ENCODE data around the gene ETV7. TPM values are rescaled to one million over a fixed set of nuclear protein-coding genes. Genes with fewer than 3 reads are reported as not detected.

Gene ETV7
- total and polyA plus RNA-seq, 2 donors (not counting 1 experiment from before 2014, with no cell fraction given): 0.40 to 1.5 TPM

DNA sequence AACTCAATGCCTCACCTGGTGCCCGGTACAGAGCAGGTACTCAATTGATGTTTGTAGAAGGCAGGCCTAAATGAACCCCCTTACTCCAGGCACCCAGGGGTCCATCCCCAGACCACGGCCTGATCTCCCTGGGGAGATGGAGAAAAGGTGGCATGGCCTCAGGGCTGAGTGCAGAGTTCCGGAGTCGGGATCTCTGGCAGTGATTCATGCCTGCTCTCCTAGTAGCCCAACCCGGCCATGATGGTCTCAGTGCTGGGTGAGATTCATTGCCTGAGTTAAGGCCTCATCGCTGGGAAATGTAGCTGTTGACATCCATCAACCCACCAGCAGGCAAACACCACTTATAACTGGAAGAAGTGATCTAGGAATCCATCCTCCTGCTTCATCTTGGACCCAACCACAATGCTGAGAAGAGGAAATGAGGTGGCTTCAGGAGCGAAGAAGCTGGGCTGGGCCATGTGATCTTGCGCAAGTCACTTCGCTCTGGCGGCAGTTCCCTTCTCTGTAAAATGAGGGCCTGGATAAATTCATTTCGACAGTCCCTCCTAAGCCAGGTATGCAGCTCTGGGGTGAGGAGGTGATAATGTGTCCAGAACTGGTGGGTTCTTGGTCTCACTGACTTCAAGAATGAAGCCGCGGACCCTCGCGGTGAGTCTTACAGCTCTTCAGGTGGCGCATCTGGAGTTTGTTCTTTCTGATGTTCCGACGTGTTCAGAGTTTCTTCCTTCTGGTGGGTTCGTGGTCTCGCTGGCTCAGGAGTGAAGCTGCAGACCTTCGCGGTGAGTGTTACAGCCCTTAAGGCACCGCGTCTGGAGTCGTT is 24.7 kb downstream of the ETV7 start:
- Histone ChIP-seq H3K4me3 (replicated peaks in 1 of 4; ENCODE audit: control extremely low read depth in 1 of 4, insufficient read depth in 1 of 4, low read depth in 3 of 4, low read length in 4 of 4) (no peak overlapping the region), H3K9me3 (ENCODE audit: control insufficient read depth, insufficient read depth, low read depth, low read length) (no peaks in the 10 kb centered on the region), H3K79me2 (ENCODE audit: control insufficient read depth, insufficient read depth, low read length) (no peaks in the 10 kb centered on the region), H2AFZ (ENCODE audit: low read length) (no peak overlapping the region), H3K4me2 (ENCODE audit: extremely low read depth, insufficient read depth, low read length) (no peak overlapping the region), H3K27me3 (ENCODE audit: control insufficient read depth, insufficient read depth, low read length) (no peaks in the 10 kb centered on the region), H3K4me1 (ENCODE audit: control insufficient read depth, extremely low read depth, insufficient read depth, low read length) (no peaks in the 10 kb centered on the region), H4K20me1 (ENCODE audit: control insufficient read depth, extremely low read depth, insufficient read depth, low read length) (no peaks in the 10 kb centered on the region), H3K27ac (ENCODE audit: insufficient read depth, low read length) (no peak overlapping the region), H3K9ac (ENCODE audit: insufficient read depth, low read length) (no peak overlapping the region), H3K36me3 (ENCODE audit: control insufficient read depth, insufficient read depth, low read length) (no peaks in the 10 kb centered on the region)
- DNase-seq (ENCODE audit: low read depth in 2 of 2): no peak
- TF ChIP-seq, protein P1, sequence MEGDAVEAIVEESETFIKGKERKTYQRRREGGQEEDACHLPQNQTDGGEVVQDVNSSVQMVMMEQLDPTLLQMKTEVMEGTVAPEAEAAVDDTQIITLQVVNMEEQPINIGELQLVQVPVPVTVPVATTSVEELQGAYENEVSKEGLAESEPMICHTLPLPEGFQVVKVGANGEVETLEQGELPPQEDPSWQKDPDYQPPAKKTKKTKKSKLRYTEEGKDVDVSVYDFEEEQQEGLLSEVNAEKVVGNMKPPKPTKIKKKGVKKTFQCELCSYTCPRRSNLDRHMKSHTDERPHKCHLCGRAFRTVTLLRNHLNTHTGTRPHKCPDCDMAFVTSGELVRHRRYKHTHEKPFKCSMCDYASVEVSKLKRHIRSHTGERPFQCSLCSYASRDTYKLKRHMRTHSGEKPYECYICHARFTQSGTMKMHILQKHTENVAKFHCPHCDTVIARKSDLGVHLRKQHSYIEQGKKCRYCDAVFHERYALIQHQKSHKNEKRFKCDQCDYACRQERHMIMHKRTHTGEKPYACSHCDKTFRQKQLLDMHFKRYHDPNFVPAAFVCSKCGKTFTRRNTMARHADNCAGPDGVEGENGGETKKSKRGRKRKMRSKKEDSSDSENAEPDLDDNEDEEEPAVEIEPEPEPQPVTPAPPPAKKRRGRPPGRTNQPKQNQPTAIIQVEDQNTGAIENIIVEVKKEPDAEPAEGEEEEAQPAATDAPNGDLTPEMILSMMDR (conservative IDR thresholded peaks at IDR 0.05 in 1 of 2, IDR thresholded peaks at IDR 0.05 in 1 of 2; ENCODE audit: low read depth in 1 of 2, low read length in 2 of 2): no peak
- TF ChIP-seq EZH2 (IDR thresholded peaks at IDR 0.05; ENCODE audit: low read length, missing control alignments): no peak

DNA sequence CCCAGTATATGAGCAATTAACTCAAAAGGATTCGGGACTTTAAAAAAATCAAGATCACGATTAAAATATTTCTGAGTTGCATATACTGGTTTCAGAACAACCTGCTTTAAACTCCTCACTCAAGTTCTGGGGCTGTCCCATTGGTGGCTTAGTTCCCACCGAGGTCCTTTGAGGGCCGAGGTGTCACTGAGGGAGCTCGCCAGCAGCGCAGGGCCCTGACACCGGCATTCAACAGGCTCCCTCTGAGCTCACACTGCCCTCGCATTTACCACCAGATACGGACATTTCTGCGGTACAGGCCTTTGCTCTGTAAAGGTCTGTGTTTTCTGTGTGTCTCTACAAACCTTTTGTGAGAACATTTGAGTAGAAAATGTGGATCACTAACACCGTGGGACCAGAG is 26.4 kb downstream of the ETV7 start:
- no peak overlapping the region for H3K9ac ChIP-seq (ENCODE audit: insufficient read depth, low read length)
- H3K27me3 ChIP-seq (ENCODE audit: control insufficient read depth, insufficient read depth, low read length): peaks cover 5% of the 10 kb centered on the region
- no peak for TF ChIP-seq EZH2 (IDR thresholded peaks at IDR 0.05; ENCODE audit: low read length, missing control alignments)
- TF ChIP-seq, protein P1 (conservative IDR thresholded peaks at IDR 0.05 in 1 of 2, IDR thresholded peaks at IDR 0.05 in 1 of 2; ENCODE audit: low read depth in 1 of 2, low read length in 2 of 2): no peak
- no peak overlapping the region for H3K4me3 ChIP-seq (replicated peaks in 1 of 4; ENCODE audit: control extremely low read depth in 1 of 4, insufficient read depth in 1 of 4, low read depth in 3 of 4, low read length in 4 of 4)
- H3K79me2 ChIP-seq (ENCODE audit: control insufficient read depth, insufficient read depth, low read length): no peaks in the 10 kb centered on the region
- H4K20me1 ChIP-seq (ENCODE audit: control insufficient read depth, extremely low read depth, insufficient read depth, low read length): no peaks in the 10 kb centered on the region
- H2AFZ ChIP-seq (ENCODE audit: low read length): no peak overlapping the region
- H3K4me2 ChIP-seq (ENCODE audit: extremely low read depth, insufficient read depth, low read length): no peak overlapping the region
- DNase-seq (ENCODE audit: low read depth in 2 of 2): no peak
- no peaks in the 10 kb centered on the region for H3K9me3 ChIP-seq (ENCODE audit: control insufficient read depth, insufficient read depth, low read depth, low read length)
- no peaks in the 10 kb centered on the region for H3K4me1 ChIP-seq (ENCODE audit: control insufficient read depth, extremely low read depth, insufficient read depth, low read length)
- H3K36me3 ChIP-seq (ENCODE audit: control insufficient read depth, insufficient read depth, low read length): no peaks in the 10 kb centered on the region
- H3K27ac ChIP-seq (ENCODE audit: insufficient read depth, low read length): no peak overlapping the region

GRCh38 chr6:36360241-36361054 is 27.0 kb downstream of the ETV7 start:
- H2AFZ ChIP-seq (ENCODE audit: low read length): peak overlapping the region; percentile 75
- H3K36me3 ChIP-seq (ENCODE audit: control insufficient read depth, insufficient read depth, low read length): no peaks in the 10 kb centered on the region
- H3K27me3 ChIP-seq (ENCODE audit: control insufficient read depth, insufficient read depth, low read length): peaks cover 6% of the 10 kb centered on the region
- H3K9me3 ChIP-seq (ENCODE audit: control insufficient read depth, insufficient read depth, low read depth, low read length): no peaks in the 10 kb centered on the region
- no peak overlapping the region for H3K9ac ChIP-seq (ENCODE audit: insufficient read depth, low read length)
- no peaks in the 10 kb centered on the region for H3K4me1 ChIP-seq (ENCODE audit: control insufficient read depth, extremely low read depth, insufficient read depth, low read length)
- no peak overlapping the region for H3K4me2 ChIP-seq (ENCODE audit: extremely low read depth, insufficient read depth, low read length)
- no peaks in the 10 kb centered on the region for H3K79me2 ChIP-seq (ENCODE audit: control insufficient read depth, insufficient read depth, low read length)
- no peak for TF ChIP-seq EZH2 (IDR thresholded peaks at IDR 0.05; ENCODE audit: low read length, missing control alignments)
- TF ChIP-seq, protein P1 (conservative IDR thresholded peaks at IDR 0.05 in 1 of 2, IDR thresholded peaks at IDR 0.05 in 1 of 2; ENCODE audit: low read depth in 1 of 2, low read length in 2 of 2): peak; percentile 79 to 86
- DNase-seq (ENCODE audit: low read depth in 2 of 2): peak; percentile 66 to 73
- H3K4me3 ChIP-seq (replicated peaks in 1 of 4; ENCODE audit: control extremely low read depth in 1 of 4, insufficient read depth in 1 of 4, low read depth in 3 of 4, low read length in 4 of 4): no peak overlapping the region
- no peak overlapping the region for H3K27ac ChIP-seq (ENCODE audit: insufficient read depth, low read length)
- no peaks in the 10 kb centered on the region for H4K20me1 ChIP-seq (ENCODE audit: control insufficient read depth, extremely low read depth, insufficient read depth, low read length)

Data from fibroblast of lung (primary cell).